ENCODE results near the gene DPH5.

Gene DPH5

GRCh38 chr1:100941580-100942216, 83.9 kb downstream of the DPH5 start:
- DNase-seq (ENCODE audit: low read depth), result no peak

- DNase-seq (ENCODE audit: low read depth), result no peak
Observed at GRCh38 chr1:100941098-100941527, 84.5 kb downstream of the DPH5 start.

Data from GM04504 (cell line).